Endometrium (tissue), 2 donors: Measurements from ENCODE around the gene CT45A8.
"Not testable (repeated sequence)": the region's sequence is repeated elsewhere in the genome, so short reads cannot be mapped to it uniquely, and the experiment has no call there.

ENCODE experiments used
- FAIRE-seq: peaks from 2 replicates; lab custom pipeline; 2012; peaks lifted over from hg19 to GRCh38; lab: Jason Lieb, UNC
- donor health status: control.
- donor health status: control.

The CT45A8 gene, protein sequence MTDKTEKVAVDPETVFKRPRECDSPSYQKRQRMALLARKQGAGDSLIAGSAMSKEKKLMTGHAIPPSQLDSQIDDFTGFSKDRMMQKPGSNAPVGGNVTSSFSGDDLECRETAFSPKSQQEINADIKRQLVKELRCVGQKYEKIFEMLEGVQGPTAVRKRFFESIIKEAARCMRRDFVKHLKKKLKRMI

DNA sequence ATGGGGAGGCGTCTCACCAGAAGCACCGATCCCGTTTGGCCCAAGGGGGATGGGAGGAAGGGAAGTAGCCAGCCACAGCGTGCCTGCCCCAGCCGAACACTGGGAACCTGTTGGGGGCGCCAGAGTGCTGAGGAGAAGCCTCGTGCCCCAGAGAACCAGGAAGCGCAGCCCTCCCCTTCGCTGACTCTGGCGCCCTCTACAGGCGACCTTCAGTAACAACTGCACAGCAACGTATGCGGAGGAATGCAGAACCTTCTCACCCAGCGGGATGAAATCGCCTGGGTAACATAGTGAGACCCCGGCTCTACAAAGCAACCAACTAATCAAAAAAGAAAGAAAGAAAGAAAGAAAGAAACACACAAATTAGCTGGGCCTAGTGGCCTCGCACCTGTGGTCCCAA is at the start of gene CT45A8:
Gene CT45A8 (minus strand): TSS at position 101 of the 400 bp plus-strand sequence. CDS start 3,755 bp downstream, outside the sequence.
- FAIRE-seq, result not testable (repeated sequence)

DNA sequence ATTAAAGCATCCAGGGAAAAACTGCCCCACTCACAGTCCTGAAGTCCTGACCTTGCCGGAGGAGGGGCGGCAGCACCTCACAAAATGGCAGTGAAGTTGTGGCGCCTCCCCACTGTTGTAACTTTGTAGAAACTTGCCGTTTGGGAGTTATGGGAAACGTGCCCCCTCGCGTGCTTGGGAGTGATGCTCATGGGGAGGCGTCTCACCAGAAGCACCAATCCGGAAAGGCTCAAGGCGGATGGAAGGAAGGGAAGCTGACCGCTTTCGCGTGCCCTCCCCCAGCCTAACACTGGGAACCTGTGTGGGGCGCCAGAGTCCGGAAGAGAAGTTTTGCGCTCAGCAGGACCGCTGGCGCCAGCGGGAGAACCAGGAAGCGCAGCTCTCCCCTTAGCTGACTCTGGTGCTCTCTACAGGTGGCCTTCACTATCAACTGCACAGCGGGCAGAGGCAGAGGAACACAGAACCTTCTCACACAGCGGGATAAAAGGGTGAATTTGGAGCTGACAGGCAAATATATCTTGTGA is 39.0 kb upstream of the CT45A8 start, which contains the start of the genes CT45A10 and SAGE1:
Gene CT45A10 (minus strand): TSS at position 151 of the 524 bp plus-strand sequence. CDS start 8,100 bp downstream, outside the sequence.
Gene SAGE1 (plus strand): TSS at position 423 of the 524 bp plus-strand sequence. CDS start 2,527 bp downstream, outside the sequence.
- FAIRE-seq, result no peak

DNA sequence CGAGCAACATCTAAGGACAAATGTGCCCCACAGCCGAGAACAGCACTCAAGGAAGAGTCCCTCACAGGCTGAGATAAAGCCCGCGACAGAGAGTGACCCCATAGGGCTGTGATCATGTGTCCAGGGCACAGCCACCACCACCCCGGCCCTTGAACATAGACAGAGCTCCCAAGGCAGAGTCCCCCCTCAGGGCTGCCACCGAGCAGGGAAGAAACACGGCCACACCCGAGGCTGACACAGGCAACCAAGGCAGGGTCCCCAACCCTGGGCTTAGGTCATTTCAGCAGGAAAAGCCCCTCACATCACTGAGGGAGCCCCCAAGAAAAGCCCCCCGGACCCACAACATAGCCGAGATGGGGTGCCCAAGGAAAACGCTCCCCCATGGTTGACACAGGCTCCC is 38.4 kb upstream of the CT45A8 start:
- FAIRE-seq, result no peak

DNA sequence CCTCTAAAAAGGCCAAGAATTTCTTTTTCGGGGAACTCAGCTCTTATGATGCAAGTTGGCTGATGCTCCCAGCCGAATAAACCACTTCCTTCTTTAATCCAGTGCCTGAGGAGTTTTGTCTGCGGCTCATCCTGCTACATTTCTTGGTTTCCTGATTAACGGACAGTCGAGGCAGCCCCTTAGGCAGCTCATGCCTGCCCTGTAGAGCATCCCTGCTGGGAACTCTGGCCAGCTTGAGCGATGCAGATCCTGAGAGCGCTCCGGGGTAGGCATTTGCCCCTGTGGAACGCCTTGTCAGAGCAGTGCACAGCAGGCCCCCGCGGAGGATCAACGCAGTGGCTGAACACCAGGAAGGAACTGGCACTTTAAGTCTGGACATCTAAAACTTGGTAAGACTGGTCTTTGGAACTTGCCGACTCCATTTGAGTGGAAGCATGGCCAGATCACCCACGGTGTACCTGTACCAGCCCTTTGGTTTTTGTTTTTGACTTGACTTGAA is 35.8 kb upstream of the CT45A8 start:
- no peak for FAIRE-seq

DNA sequence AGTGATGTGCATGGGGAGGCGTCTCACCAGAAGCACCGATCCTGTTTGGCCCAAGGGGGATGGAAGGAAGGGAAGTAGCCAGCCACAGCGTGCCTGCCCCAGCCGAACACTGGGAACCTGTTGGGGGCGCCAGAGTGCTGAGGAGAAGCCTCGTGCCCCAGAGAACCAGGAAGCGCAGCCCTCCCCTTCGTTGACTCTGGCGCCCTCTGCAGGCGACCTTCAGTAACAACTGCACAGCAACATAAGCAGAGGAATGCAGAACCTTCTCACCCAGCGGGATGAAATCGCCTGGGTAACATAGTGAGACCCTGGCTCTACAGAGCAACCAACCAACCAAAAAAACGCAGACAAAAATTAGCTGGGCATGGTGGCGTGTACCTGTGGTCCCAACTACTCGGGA is 34.6 kb upstream of the CT45A8 start:
- FAIRE-seq, result not testable (repeated sequence)

DNA sequence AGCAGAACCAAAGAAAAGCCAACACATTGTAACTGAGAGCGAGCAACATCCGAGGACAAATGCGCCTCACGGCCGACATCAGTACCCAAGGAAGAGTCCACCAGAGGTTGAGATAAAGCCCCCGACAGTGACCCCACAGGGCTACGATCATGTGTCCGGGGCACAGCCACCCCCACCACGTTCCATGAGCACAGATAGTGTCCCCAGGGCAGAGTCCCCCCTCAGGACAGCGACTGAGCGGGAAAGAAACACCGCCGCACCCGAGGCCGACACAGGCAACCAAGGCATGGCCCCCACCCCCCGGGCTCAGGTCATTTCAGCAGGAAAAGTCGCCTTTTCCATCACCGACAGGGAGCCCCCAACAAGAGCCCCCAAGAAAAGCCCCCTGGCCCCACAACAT is 33.9 kb upstream of the CT45A8 start:
- FAIRE-seq, result not testable (repeated sequence)

DNA sequence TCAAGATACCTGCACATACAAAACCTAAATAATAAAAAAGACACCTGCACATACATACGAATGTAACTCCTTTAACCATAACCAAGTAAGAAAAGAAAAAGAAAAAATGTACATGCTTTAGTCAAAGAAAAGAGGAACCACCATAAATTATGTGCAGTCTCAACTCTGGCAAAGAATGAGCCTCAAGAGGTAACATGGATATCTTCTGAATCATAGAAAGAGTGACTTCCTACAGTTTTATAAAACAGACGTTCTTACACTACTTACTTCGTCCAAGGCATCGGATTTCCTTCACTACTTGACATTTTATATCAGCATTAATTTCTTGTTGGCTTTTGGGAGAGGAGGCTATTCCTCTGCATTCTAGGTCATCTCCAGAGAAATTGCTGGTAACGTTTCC is 28.4 kb upstream of the CT45A8 start:
- not testable (repeated sequence) for FAIRE-seq

DNA sequence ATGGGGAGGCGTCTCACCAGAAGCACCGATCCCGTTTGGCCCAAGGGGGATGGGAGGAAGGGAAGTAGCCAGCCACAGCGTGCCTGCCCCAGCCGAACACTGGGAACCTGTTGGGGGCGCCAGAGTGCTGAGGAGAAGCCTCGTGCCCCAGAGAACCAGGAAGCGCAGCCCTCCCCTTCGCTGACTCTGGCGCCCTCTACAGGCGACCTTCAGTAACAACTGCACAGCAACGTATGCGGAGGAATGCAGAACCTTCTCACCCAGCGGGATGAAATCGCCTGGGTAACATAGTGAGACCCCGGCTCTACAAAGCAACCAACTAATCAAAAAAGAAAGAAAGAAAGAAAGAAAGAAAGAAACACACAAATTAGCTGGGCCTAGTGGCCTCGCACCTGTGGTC is 17.4 kb upstream of the CT45A8 start, which contains the start of gene CT45A9:
Gene CT45A9 (minus strand): TSS at position 101 of the 400 bp plus-strand sequence. CDS start 3,751 bp downstream, outside the sequence.
- FAIRE-seq, result not testable (repeated sequence)

DNA sequence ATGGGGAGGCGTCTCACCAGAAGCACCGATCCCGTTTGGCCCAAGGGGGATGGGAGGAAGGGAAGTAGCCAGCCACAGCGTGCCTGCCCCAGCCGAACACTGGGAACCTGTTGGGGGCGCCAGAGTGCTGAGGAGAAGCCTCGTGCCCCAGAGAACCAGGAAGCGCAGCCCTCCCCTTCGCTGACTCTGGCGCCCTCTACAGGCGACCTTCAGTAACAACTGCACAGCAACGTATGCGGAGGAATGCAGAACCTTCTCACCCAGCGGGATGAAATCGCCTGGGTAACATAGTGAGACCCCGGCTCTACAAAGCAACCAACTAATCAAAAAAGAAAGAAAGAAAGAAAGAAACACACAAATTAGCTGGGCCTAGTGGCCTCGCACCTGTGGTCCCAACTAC is 17.2 kb downstream of the CT45A8 start, which contains the start of gene CT45A7:
Gene CT45A7 (minus strand): TSS at position 101 of the 400 bp plus-strand sequence. CDS start 3,747 bp downstream, outside the sequence.
- not testable (repeated sequence) for FAIRE-seq

DNA sequence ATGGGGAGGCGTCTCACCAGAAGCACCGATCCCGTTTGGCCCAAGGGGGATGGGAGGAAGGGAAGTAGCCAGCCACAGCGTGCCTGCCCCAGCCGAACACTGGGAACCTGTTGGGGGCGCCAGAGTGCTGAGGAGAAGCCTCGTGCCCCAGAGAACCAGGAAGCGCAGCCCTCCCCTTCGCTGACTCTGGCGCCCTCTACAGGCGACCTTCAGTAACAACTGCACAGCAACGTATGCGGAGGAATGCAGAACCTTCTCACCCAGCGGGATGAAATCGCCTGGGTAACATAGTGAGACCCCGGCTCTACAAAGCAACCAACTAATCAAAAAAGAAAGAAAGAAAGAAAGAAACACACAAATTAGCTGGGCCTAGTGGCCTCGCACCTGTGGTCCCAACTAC is 34.4 kb downstream of the CT45A8 start, which contains the start of gene CT45A2:
Gene CT45A2 (minus strand): TSS at position 101 of the 400 bp plus-strand sequence. CDS start 3,747 bp downstream, outside the sequence.
- not testable (repeated sequence) for FAIRE-seq

DNA sequence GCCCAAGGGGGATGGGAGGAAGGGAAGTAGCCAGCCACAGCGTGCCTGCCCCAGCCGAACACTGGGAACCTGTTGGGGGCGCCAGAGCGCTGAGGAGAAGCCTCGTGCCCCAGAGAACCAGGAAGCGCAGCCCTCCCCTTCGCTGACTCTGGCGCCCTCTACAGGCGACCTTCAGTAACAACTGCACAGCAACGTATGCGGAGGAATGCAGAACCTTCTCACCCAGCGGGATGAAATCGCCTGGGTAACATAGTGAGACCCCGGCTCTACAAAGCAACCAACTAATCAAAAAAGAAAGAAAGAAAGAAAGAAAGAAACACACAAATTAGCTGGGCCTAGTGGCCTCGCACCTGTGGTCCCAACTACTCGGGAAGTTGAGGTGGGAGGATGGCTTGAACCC is 51.7 kb downstream of the CT45A8 start, which contains the start of gene CT45A6:
Gene CT45A6 (minus strand): TSS at position 101 of the 400 bp plus-strand sequence. CDS start 3,794 bp downstream, outside the sequence.
- FAIRE-seq, result not testable (repeated sequence)
